ENCODE measurements around the gene PRF1. TPM values are rescaled to one million over a fixed set of nuclear protein-coding genes. Genes with fewer than 3 reads are reported as not detected.

Gene PRF1
- total and polyA plus RNA-seq, 4 donors = 2.5 to 3.1 (median 2.8) TPM

GRCh38 chr10:70650104-70650503, 47.6 kb upstream of the PRF1 start:
- Histone ChIP-seq H3K4me1 (ENCODE audit: control insufficient read depth in 4 of 4, insufficient read depth in 4 of 4, low read length in 3 of 4) (no peaks in the 10 kb centered on the region), H3K36me3 (ENCODE audit: control insufficient read depth in 4 of 4, insufficient read depth in 3 of 4, low read depth in 1 of 4, low read length in 3 of 4) (no peaks in the 10 kb centered on the region), H3K9ac (ENCODE audit: low read depth in 1 of 2, low read length in 2 of 2) (no peak overlapping the region), H3K4me3 (ENCODE audit: low read depth in 1 of 3, low read length in 3 of 3) (no peak overlapping the region), H3K27me3 (ENCODE audit: control insufficient read depth in 4 of 4, insufficient read depth in 4 of 4, low read length in 3 of 4) (peaks cover 0 to 3% (median 0%) of the 10 kb centered on the region in 4 donors), H3K27ac (ENCODE audit: low read depth in 1 of 2, low read length in 2 of 2) (no peak overlapping the region), H3K9me3 (ENCODE audit: control insufficient read depth in 4 of 4, low read length in 3 of 4) (peaks cover 0 to 4% (median 2%) of the 10 kb centered on the region in 4 donors)
- WGBS = 83% methylated on average over 3 of the region's 3 CpGs
- no peak for TF ChIP-seq RXRA (IDR thresholded peaks at IDR 0.05)
- TF ChIP-seq HNF4G (IDR thresholded peaks at IDR 0.05) = no peak
- no peak for TF ChIP-seq RAD21 (IDR thresholded peaks at IDR 0.05)
- no peak for TF ChIP-seq EGR1 (IDR thresholded peaks at IDR 0.05; ENCODE audit: low read depth in 2 of 2)
- TF ChIP-seq ZBTB33 (IDR thresholded peaks at IDR 0.05) = no peak
- TF ChIP-seq YY1 (IDR thresholded peaks at IDR 0.05) = no peak
- no peak for TF ChIP-seq JUND (IDR thresholded peaks at IDR 0.05)
- TF ChIP-seq TAF1 (conservative IDR thresholded peaks at IDR 0.05) = no peak
- TF ChIP-seq MAX (IDR thresholded peaks at IDR 0.05) = no peak
- no peak for TF ChIP-seq CTCF (IDR thresholded peaks at IDR 0.05; ENCODE audit: low read depth, low read length, missing input control)
- TF ChIP-seq FOXA2 (IDR thresholded peaks at IDR 0.05) = no peak
- no peak for TF ChIP-seq ATF3 (IDR thresholded peaks at IDR 0.05)
- no peak for TF ChIP-seq NR2F2 (IDR thresholded peaks at IDR 0.05)
- no peak for TF ChIP-seq FOXA1 (IDR thresholded peaks at IDR 0.05)
- TF ChIP-seq GABPA (IDR thresholded peaks at IDR 0.05 in 1 of 2, conservative IDR thresholded peaks at IDR 0.05 in 1 of 2) = no peak
- TF ChIP-seq HNF4A (conservative IDR thresholded peaks at IDR 0.05) = no peak
- no peak for TF ChIP-seq SP1 (IDR thresholded peaks at IDR 0.05)
- TF ChIP-seq REST (IDR thresholded peaks at IDR 0.05) = no peak
- DNase-seq (ENCODE audit: low spot score) = no peak
